CD4-positive, alpha-beta T cell treated with Interleukin-4 for 4 hours (primary cell): Measurements from ENCODE around the gene SEC24D.
"Not testable (repeated sequence)": the region's sequence is repeated elsewhere in the genome, so short reads cannot be mapped to it uniquely, and the experiment has no call there.

Experiments
- DNase-seq: peaks from one replicate; pipeline ENCODE4 v3.0.0-alpha.2; 2020

Gene SEC24D

GRCh38 chr4:118803253-118803652 lies 32.7 kb downstream of the SEC24D start:
- no peak for DNase-seq

- DNase-seq: no peak
Measured at GRCh38 chr4:118801895-118802575, 33.9 kb downstream of the SEC24D start.

- no peak for DNase-seq
Measured at GRCh38 chr4:118799231-118799942, 36.5 kb downstream of the SEC24D start.

GRCh38 chr4:118798658-118799057 lies 37.3 kb downstream of the SEC24D start:
- no peak for DNase-seq

- no peak for DNase-seq
Measured at GRCh38 chr4:118797558-118798142, 38.3 kb downstream of the SEC24D start.

GRCh38 chr4:118791690-118792446 lies 44.1 kb downstream of the SEC24D start:
- DNase-seq: not testable (repeated sequence)

GRCh38 chr4:118790544-118790943 lies 45.4 kb downstream of the SEC24D start:
- DNase-seq: no peak

GRCh38 chr4:118788911-118789310 lies 47.0 kb downstream of the SEC24D start:
- no peak for DNase-seq

- DNase-seq: no peak
Measured at GRCh38 chr4:118787844-118788380, 48.0 kb downstream of the SEC24D start.

- no peak for DNase-seq
Measured at GRCh38 chr4:118784776-118785175, 51.1 kb downstream of the SEC24D start.

GRCh38 chr4:118783887-118784286 lies 52.0 kb downstream of the SEC24D start:
- DNase-seq: no peak

GRCh38 chr4:118782886-118783285 lies 53.0 kb downstream of the SEC24D start:
- DNase-seq: not testable (repeated sequence)

- DNase-seq: not testable (repeated sequence)
Measured at GRCh38 chr4:118777649-118778048, 58.3 kb downstream of the SEC24D start.

- not testable (repeated sequence) for DNase-seq
Measured at GRCh38 chr4:118776955-118777640, 58.8 kb downstream of the SEC24D start.

GRCh38 chr4:118776157-118776954 lies 59.6 kb downstream of the SEC24D start:
- DNase-seq: no peak

GRCh38 chr4:118775405-118775804 lies 60.5 kb downstream of the SEC24D start:
- no peak for DNase-seq

- DNase-seq: no peak
Measured at GRCh38 chr4:118774989-118775388, 60.9 kb downstream of the SEC24D start.

GRCh38 chr4:118774321-118774720 lies 61.6 kb downstream of the SEC24D start:
- DNase-seq: no peak

- DNase-seq: no peak
Measured at GRCh38 chr4:118773429-118773792, 62.5 kb downstream of the SEC24D start.

- no peak for DNase-seq
Measured at GRCh38 chr4:118772767-118773428, 63.0 kb downstream of the SEC24D start.
